ENCODE measurements around the gene HOXA1. TPM values are rescaled to one million over a fixed set of nuclear protein-coding genes. Genes with fewer than 3 reads are reported as not detected.

The HOXA1 gene
- total and polyA plus RNA-seq, 2 of the 8 experiments (the other 6 are each of a cell fraction or from before 2014, with no cell fraction given) = not detected

DNA sequence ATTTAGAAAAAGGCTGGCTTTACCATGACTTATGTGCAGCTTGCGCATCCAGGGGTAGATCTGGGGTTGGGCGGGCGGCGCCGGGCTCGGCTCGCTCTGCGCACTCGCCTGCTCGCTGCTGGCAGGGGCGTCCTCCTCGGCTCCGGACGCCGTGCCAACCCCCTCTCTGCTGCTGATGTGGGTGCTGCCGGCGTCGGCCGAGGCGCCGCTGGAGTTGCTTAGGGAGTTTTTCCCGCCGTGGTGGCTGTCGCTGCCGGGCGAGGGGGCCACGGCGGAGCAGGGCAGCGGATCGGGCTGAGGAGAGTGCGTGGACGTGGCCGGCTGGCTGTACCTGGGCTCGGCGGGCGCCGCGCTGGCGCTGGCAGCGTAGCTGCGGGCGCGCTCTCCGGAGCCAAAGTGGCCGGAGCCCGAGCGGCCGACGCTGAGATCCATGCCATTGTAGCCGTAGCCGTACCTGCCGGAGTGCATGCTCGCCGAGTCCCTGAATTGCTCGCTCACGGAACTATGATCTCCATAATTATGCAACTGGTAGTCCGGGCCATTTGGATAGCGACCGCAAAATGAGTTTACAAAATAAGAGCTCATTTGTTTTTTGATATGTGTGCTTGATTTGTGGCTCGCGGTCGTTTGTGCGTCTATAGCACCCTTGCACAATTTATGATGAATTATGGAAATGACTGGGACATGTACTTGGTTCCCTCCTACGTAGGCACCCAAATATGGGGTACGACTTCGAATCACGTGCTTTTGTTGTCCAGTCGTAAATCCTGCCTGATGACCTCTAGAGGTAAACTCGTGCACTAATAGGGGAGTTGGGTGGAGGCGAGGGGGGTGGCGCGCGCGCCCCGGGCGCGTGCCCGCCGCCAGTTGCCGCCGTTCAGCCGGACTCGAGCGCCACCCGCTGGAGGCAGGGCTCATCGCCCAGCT, 47.5 kb upstream of the HOXA1 start, which contains the start of gene HOXA5 (continued):
- TF ChIP-seq NANOG (IDR thresholded peaks at IDR 0.05; ENCODE audit: insufficient read depth, low read depth, low read length, poor library complexity, severe bottlenecking) (no peak), GTF2F1 (IDR thresholded peaks at IDR 0.05; ENCODE audit: borderline replicate concordance, low read depth, low read length) (no peak)
